ENCODE results near the gene AHDC1.
"Not testable (repeated sequence)": the region's sequence is repeated elsewhere in the genome, so short reads cannot be mapped to it uniquely, and the experiment has no call there.

GRCh38 chr1:27640514-27640913, 36.6 kb upstream of the AHDC1 start:
- not testable (repeated sequence) for TF ChIP-seq YY1 (tag by site-specific recombination; IDR thresholded peaks at IDR 0.05); REST (tag by site-specific recombination; IDR thresholded peaks at IDR 0.05); ZNF768 (tag by site-specific recombination; IDR thresholded peaks at IDR 0.05); ZNF580 (tag by site-specific recombination; IDR thresholded peaks at IDR 0.05); KLF9 (tag by site-specific recombination; IDR thresholded peaks at IDR 0.05; ENCODE audit: low read depth); CTCF (tag by site-specific recombination; IDR thresholded peaks at IDR 0.05); ZNF530 (tag by site-specific recombination; IDR thresholded peaks at IDR 0.05; ENCODE audit: low read depth); ZNF324 (tag by site-specific recombination; IDR thresholded peaks at IDR 0.05); SP7 (tag by site-specific recombination; IDR thresholded peaks at IDR 0.05); ZBTB48 (tag by site-specific recombination; IDR thresholded peaks at IDR 0.05); ZNF146 (tag by site-specific recombination; IDR thresholded peaks at IDR 0.05); ZNF561 (tag by site-specific recombination; IDR thresholded peaks at IDR 0.05; ENCODE audit: borderline replicate concordance); ZNF558 (tag by site-specific recombination; IDR thresholded peaks at IDR 0.05)
